Aortic smooth muscle cell (primary cell): ENCODE results near the gene ERVK3-1. TPM values are rescaled to one million over a fixed set of nuclear protein-coding genes. Genes with fewer than 3 reads are reported as not detected.

ENCODE experiments used
- total RNA-seq: library from RNA; depleted of rRNA; stranded (reverse); fragments of >200 nt; gene quantifications from 2 replicates; pipeline ENCODE4 v1.2.3, GENCODE V29; 2014

ERVK3-1 gene
- total RNA-seq: 37.9 and 40.6 TPM in 2 replicates

GRCh38 chr19:58305065-58305931 is at the start of gene ERVK3-1:
Gene ERVK3-1 (plus strand): TSS chr19:58305377. CDS start chr19:58312169, 6,792 bp downstream.

GRCh38 chr19:58278541-58279041 is 26.6 kb upstream of the ERVK3-1 start, which contains the start of gene ZNF8:
Gene ZNF8 (plus strand): TSS chr19:58278955. CDS start chr19:58279082, 127 bp downstream.

GRCh38 chr19:58326914-58327726 is 21.9 kb downstream of the ERVK3-1 start, which contains the start of gene ZSCAN22:
Gene ZSCAN22 (plus strand): TSS chr19:58326994. CDS start chr19:58334803, 7,809 bp downstream.

GRCh38 chr19:58352760-58353671 is 47.8 kb downstream of the ERVK3-1 start, which contains the start of gene A1BG:
Gene A1BG (minus strand): TSS chr19:58353492. CDS start chr19:58353437, 55 bp downstream.

GRCh38 chr19:58362272-58362994 is 57.3 kb downstream of the ERVK3-1 start, which contains the start of gene ZNF497:
Gene ZNF497 (minus strand): TSS chr19:58362751. CDS start chr19:58357635, 5,116 bp downstream.

Other genes with a start within 250 kb of the ERVK3-1 start
- 4.5 and 5.9 TPM in 2 replicates for gene ZNF135, start 246.1 kb upstream of the ERVK3-1 start, total RNA-seq
- gene ZSCAN18, start 207.1 kb upstream of the ERVK3-1 start, total RNA-seq: 27.9 and 37.5 TPM in 2 replicates
- 14.1 and 14.7 TPM in 2 replicates for gene ZNF329, start 154.6 kb upstream of the ERVK3-1 start, total RNA-seq
- 22.2 and 23.9 TPM in 2 replicates for gene ZNF274, start 122.3 kb upstream of the ERVK3-1 start, total RNA-seq
- 32.6 and 34.4 TPM in 2 replicates for gene ZNF544, start 76.5 kb upstream of the ERVK3-1 start, total RNA-seq
- gene ZNF8, start 26.4 kb upstream of the ERVK3-1 start, total RNA-seq: 2.9 and 3.3 TPM in 2 replicates
- gene ZSCAN22, start 21.6 kb downstream of the ERVK3-1 start, total RNA-seq: 1.8 and 2.2 TPM in 2 replicates
- 3.6 and 7.1 TPM in 2 replicates for gene A1BG, start 48.1 kb downstream of the ERVK3-1 start, total RNA-seq
- 0.53 and 0.68 TPM in 2 replicates for gene ZNF497, start 57.4 kb downstream of the ERVK3-1 start, total RNA-seq
- gene ZNF837, start 75.7 kb downstream of the ERVK3-1 start, total RNA-seq: 1.1 and 1.3 TPM in 2 replicates
- gene RPS5, start 81.9 kb downstream of the ERVK3-1 start, total RNA-seq: 1,860 and 2,343 TPM in 2 replicates
- gene RNF225, start 90.3 kb downstream of the ERVK3-1 start, total RNA-seq: 0.12 and 0.26 TPM in 2 replicates
- 12.3 and 17.6 TPM in 2 replicates for gene ZNF584, start 103.3 kb downstream of the ERVK3-1 start, total RNA-seq
- gene ZNF132, start 134.8 kb downstream of the ERVK3-1 start, total RNA-seq: 9.5 and 10.3 TPM in 2 replicates
- 7.8 and 10.8 TPM in 2 replicates for gene ZNF324B, start 146.2 kb downstream of the ERVK3-1 start, total RNA-seq
- 9.6 and 13.6 TPM in 2 replicates for gene ZNF324, start 161.7 kb downstream of the ERVK3-1 start, total RNA-seq
- 5.3 and 6.2 TPM in 2 replicates for gene ZNF446, start 171.0 kb downstream of the ERVK3-1 start, total RNA-seq
- gene SLC27A5, start 206.6 kb downstream of the ERVK3-1 start, total RNA-seq: 12.5 and 14.5 TPM in 2 replicates
- 5.7 and 5.8 TPM in 2 replicates for gene ZBTB45, start 214.4 kb downstream of the ERVK3-1 start, total RNA-seq
- gene TRIM28, start 238.7 kb downstream of the ERVK3-1 start, total RNA-seq: 241 and 323 TPM in 2 replicates
- 187 and 216 TPM in 2 replicates for gene CHMP2A, start 249.7 kb downstream of the ERVK3-1 start, total RNA-seq